GM18507 (cell line): ENCODE data around the gene HOXB4.

Experiments
- DNase-seq: peaks from one replicate; pipeline ENCODE4 v3.0.0; 2011; ENCODE audit warnings: low read depth; ENCODE audit not compliant: insufficient read length; ENCODE audit errors: extremely low spot score
- FAIRE-seq: peaks from 2 replicates; lab custom pipeline; 2011; peaks lifted over from hg19 to GRCh38; lab: Jason Lieb, UNC

Gene HOXB4

GRCh38 chr17:48577946-48578615 is at the start of gene HOXB4:
Gene HOXB4, minus strand, starts transcription at chr17:48578350. Its CDS starts 31 bp downstream, at chr17:48578319.
- FAIRE-seq, result peak; percentile 89
- DNase-seq, result no peak

GRCh38 chr17:48627118-48627597 is 49.0 kb upstream of the HOXB4 start:
- FAIRE-seq, result no peak
- DNase-seq, result no peak

GRCh38 chr17:48626245-48627117 is 48.3 kb upstream of the HOXB4 start, which contains the start of gene HOXB9:
Gene HOXB9, minus strand, starts transcription at chr17:48626358. Its CDS starts 89 bp downstream, at chr17:48626269.
- FAIRE-seq, result peak; percentile 31
- DNase-seq, result no peak

- FAIRE-seq, result peak; percentile 15
- DNase-seq, result no peak
Observed at GRCh38 chr17:48625495-48626244, 47.5 kb upstream of the HOXB4 start.

GRCh38 chr17:48624544-48625494 is 46.7 kb upstream of the HOXB4 start:
- DNase-seq, result no peak
- FAIRE-seq, result no peak

- FAIRE-seq, result no peak
- DNase-seq, result no peak
Observed at GRCh38 chr17:48624118-48624517, 46.0 kb upstream of the HOXB4 start.

- FAIRE-seq (no peak), DNase-seq (no peak)
Observed at GRCh38 chr17:48623583-48623982, 45.4 kb upstream of the HOXB4 start.

- FAIRE-seq (no peak), DNase-seq (no peak)
Observed at GRCh38 chr17:48622857-48623256, 44.7 kb upstream of the HOXB4 start.

GRCh38 chr17:48621410-48622392 is 43.6 kb upstream of the HOXB4 start:
- FAIRE-seq (no peak), DNase-seq (no peak)

- FAIRE-seq, result no peak
- no peak for DNase-seq
Observed at GRCh38 chr17:48620461-48621139, 42.5 kb upstream of the HOXB4 start.

GRCh38 chr17:48619826-48620449 is 41.8 kb upstream of the HOXB4 start:
- FAIRE-seq (no peak), DNase-seq (no peak)

- DNase-seq (peak; percentile 91), FAIRE-seq (peak; percentile 81)
Observed at GRCh38 chr17:48618256-48618896, 40.2 kb upstream of the HOXB4 start.

GRCh38 chr17:48617471-48618255 is 39.5 kb upstream of the HOXB4 start:
- no peak for FAIRE-seq
- no peak for DNase-seq

- FAIRE-seq (no peak), DNase-seq (no peak)
Observed at GRCh38 chr17:48616717-48617470, 38.7 kb upstream of the HOXB4 start.
